SK-N-SH (cell line): ENCODE results near the gene RCBTB2. TPM values are rescaled to one million over a fixed set of nuclear protein-coding genes. Genes with fewer than 3 reads are reported as not detected.
"Not testable (repeated sequence)": the region's sequence is repeated elsewhere in the genome, so short reads cannot be mapped to it uniquely, and the experiment has no call there.

Source experiments
- CTCF ChIA-PET: fragments of 300-600, 350-600 bp; formaldehyde crosslinking; extraction: SDS; loops from one replicate; lab custom pipeline; 2021; lab: Yijun Ruan, JAX
- POLR2A ChIA-PET: fragments of 350-600 bp; sonication (Branson Sonifier 250); formaldehyde crosslinking; extraction: SDS; loops from one replicate; lab custom pipeline; 2020; ENCODE audit warnings: antibody characterized with exemption, inconsistent platforms; lab: Yijun Ruan, JAX
- DNase-seq: peaks from one replicate; pipeline ENCODE4 v3.0.0; 2012
- H2AFZ ChIP-seq: fragments of 200-600 bp; sonication (generic); 2 replicates; pipeline ENCODE4 v1.8.1; 2016; ENCODE audit warnings: antibody characterized with exemption, mild to moderate bottlenecking, low read depth
- H3F3A ChIP-seq: fragments of 200-600 bp; sonication (generic); replicated peaks from 2 replicates; pipeline ENCODE3; 2016; ENCODE audit warnings: antibody characterized with exemption, mild to moderate bottlenecking; ENCODE audit not compliant: insufficient read depth
- H3K27ac ChIP-seq, 2 experiments: fragments of 200-500 bp in 1 of 2; fragments of 200-600 bp in 1 of 2; sonication (Bioruptor generic) in 1 of 2; sonication (generic), shearing (Covaris generic) in 1 of 2; 2 replicates each; pipeline versions ENCODE4 v1.5.1 to v1.6.1; 2014 to 2016; ENCODE audit warnings: low read depth in 2 of 2, inconsistent platforms in 1 of 2, low read length in 1 of 2, mild to moderate bottlenecking in 1 of 2, mixed read lengths in 1 of 2
- H3K27me3 ChIP-seq: fragments of 200-600 bp; sonication (generic), shearing (Covaris generic); 2 replicates; pipeline ENCODE4 v1.6.1; 2016; ENCODE audit warnings: mixed run types; ENCODE audit not compliant: insufficient read depth
- H3K36me3 ChIP-seq, 2 experiments: fragments of 200-500 bp in 1 of 2; fragments of 200-600 bp in 1 of 2; sonication (Bioruptor generic) in 1 of 2; sonication (generic) in 1 of 2; replicated peaks in 1 of 2; 2 replicates each; pipeline versions ENCODE3 to v1.5.1; 2014 to 2016; ENCODE audit warnings: low read length in 1 of 2, mild to moderate bottlenecking in 1 of 2; ENCODE audit not compliant: insufficient read depth in 2 of 2, control insufficient read depth in 1 of 2
- H3K4me1 ChIP-seq, 2 experiments: fragments of 200-500 bp in 1 of 2; fragments of 200-600 bp in 1 of 2; sonication (Bioruptor generic) in 1 of 2; sonication (generic), shearing (Covaris generic) in 1 of 2; 2 replicates each; pipeline versions ENCODE4 v1.5.1 to v1.6.1; 2014 to 2016; ENCODE audit warnings: low read depth in 1 of 2, low read length in 1 of 2, mixed run types in 1 of 2; ENCODE audit not compliant: insufficient read depth in 2 of 2, control insufficient read depth in 1 of 2
- H3K4me2 ChIP-seq: fragments of 200-600 bp; sonication (generic), shearing (Covaris generic); 2 replicates; pipeline ENCODE4 v1.6.1; 2017; ENCODE audit warnings: mixed run types
- H3K4me3 ChIP-seq, 2 experiments: fragments of 200-500 bp in 1 of 2; fragments of 200-600 bp in 1 of 2; sonication (Bioruptor generic) in 1 of 2; sonication (generic), shearing (Covaris generic) in 1 of 2; 2 replicates each; pipeline versions ENCODE4 v1.5.1 to v1.8.1; 2014 to 2016; ENCODE audit warnings: low read depth in 2 of 2, inconsistent platforms in 1 of 2, low read length in 1 of 2, mild to moderate bottlenecking in 1 of 2, mixed read lengths in 1 of 2, moderate library complexity in 1 of 2
- H3K79me2 ChIP-seq: fragments of 200-600 bp; sonication (generic); 2 replicates; pipeline ENCODE4 v1.8.1; 2017; ENCODE audit warnings: mild to moderate bottlenecking; ENCODE audit not compliant: insufficient read depth
- H3K9ac ChIP-seq: fragments of 200-600 bp; sonication (generic); 2 replicates; pipeline ENCODE4 v1.6.1; 2017; ENCODE audit warnings: mixed run types
- H3K9me2 ChIP-seq: fragments of 200-600 bp; sonication (generic); 2 replicates; pipeline ENCODE4 v1.6.1; 2017; ENCODE audit warnings: mixed run types
- H3K9me3 ChIP-seq: fragments of 200-600 bp; sonication (generic); 2 replicates; pipeline ENCODE4 v1.6.1; 2017; ENCODE audit warnings: mixed run types, mild to moderate bottlenecking, moderate library complexity
- H4K20me1 ChIP-seq: fragments of 200-600 bp; sonication (generic); 2 replicates; pipeline ENCODE4 v1.6.1; 2017; ENCODE audit warnings: mild to moderate bottlenecking, mixed run types; ENCODE audit not compliant: insufficient read depth
- CHD2 ChIP-seq: fragments of 150-350 bp; IDR thresholded peaks from 2 replicates; pipeline ENCODE4 v1.6.1; 2018; ENCODE audit warnings: low read length; ENCODE audit not compliant: partially characterized antibody
- EP300 ChIP-seq, 2 experiments: IDR thresholded peaks; 2 replicates each; pipeline versions ENCODE4 v1.4.0 to v1.6.1; 2012; ENCODE audit warnings: borderline replicate concordance in 1 of 2, low read depth in 1 of 2, low read length in 1 of 2
- EZH2phosphoT487 ChIP-seq: fragments of 200-600 bp; sonication (generic); IDR thresholded peaks from 2 replicates; pipeline ENCODE4 v1.6.1; 2017; ENCODE audit warnings: low read depth, mixed run types, mild to moderate bottlenecking, antibody characterized with exemption, moderate library complexity, borderline replicate concordance
- FOSL2 ChIP-seq: IDR thresholded peaks from 2 replicates; pipeline ENCODE4 v1.4.0; 2012; ENCODE audit warnings: low read depth, mild to moderate bottlenecking, moderate library complexity, borderline replicate concordance
- FOXJ3 ChIP-seq: sonication (generic); formaldehyde crosslinking; IDR thresholded peaks from 2 replicates; pipeline ENCODE4 v1.5.1; 2020; ENCODE audit warnings: mild to moderate bottlenecking, missing genetic modification reagents
- FOXM1 ChIP-seq: IDR thresholded peaks from 2 replicates; pipeline ENCODE4 v1.4.0; 2012; ENCODE audit warnings: low read depth, mild to moderate bottlenecking
- GATA2 ChIP-seq: sonication (generic); formaldehyde crosslinking; IDR thresholded peaks from 2 replicates; pipeline ENCODE4 v1.5.0; 2020; ENCODE audit warnings: mild to moderate bottlenecking, missing genetic modification reagents
- MEF2A ChIP-seq: IDR thresholded peaks from 2 replicates; pipeline ENCODE4 v1.4.0; 2012; ENCODE audit warnings: low read depth, borderline replicate concordance
- MXI1 ChIP-seq: IDR thresholded peaks from 2 replicates; pipeline ENCODE4 v1.6.1; 2012; ENCODE audit warnings: mild to moderate bottlenecking, low read depth, low read length, improper control_type of control experiment
- NRF1 ChIP-seq: IDR thresholded peaks from 2 replicates; pipeline ENCODE4 v1.6.1; 2012; ENCODE audit warnings: low read depth, mild to moderate bottlenecking, low read length
- RAD21 ChIP-seq: IDR thresholded peaks from 2 replicates; pipeline ENCODE4 v1.6.1; 2012; ENCODE audit warnings: mild to moderate bottlenecking, low read length
- RCOR1 ChIP-seq: fragments of 150-350 bp; IDR thresholded peaks from 2 replicates; pipeline ENCODE4 v1.6.1; 2017; ENCODE audit warnings: antibody characterized with exemption, low read length
- RFX5 ChIP-seq: IDR thresholded peaks from 2 replicates; pipeline ENCODE4 v1.6.1; 2012; ENCODE audit warnings: mild to moderate bottlenecking, improper control_type of control experiment, low read length
- SIN3A ChIP-seq: IDR thresholded peaks from 2 replicates; pipeline ENCODE4 v1.6.1; 2012; ENCODE audit warnings: low read depth, mild to moderate bottlenecking, low read length, moderate library complexity, borderline replicate concordance
- SMC3 ChIP-seq: IDR thresholded peaks from 2 replicates; pipeline ENCODE4 v1.6.1; 2012; ENCODE audit warnings: low read depth, low read length, improper control_type of control experiment
- YY1 ChIP-seq: IDR thresholded peaks from 2 replicates; pipeline ENCODE4 v1.4.0; 2012; ENCODE audit warnings: low read depth, mild to moderate bottlenecking
- WGBS: methylation state at CpG from one replicate; pipeline ENCODE4 v1.1.6; 2017; ENCODE audit warnings: low lambda C conversion rate; 5-methylcytosine and 5-hydroxymethylcytosine counted together
- polyA plus RNA-seq, 3 experiments: library from polyadenylated mRNA; depleted of rRNA; stranded (reverse); fragments of >200 nt; gene quantifications; 2 replicates each; pipeline ENCODE4 v1.2.3, GENCODE V29; 2012
- TF ChIP-seq, protein P1 (sequence below): fragments of 150-350 bp; IDR thresholded peaks from 2 replicates; pipeline ENCODE4 v1.6.1; 2017; ENCODE audit warnings: antibody characterized with exemption, low read length, low read depth, borderline replicate concordance
- TF ChIP-seq, protein P2 (sequence below): fragments of 150-350 bp; IDR thresholded peaks from 2 replicates; pipeline ENCODE4 v1.6.1; 2016; ENCODE audit warnings: mild to moderate bottlenecking, low read depth, low read length
- TF ChIP-seq, protein P3 (sequence below): IDR thresholded peaks from 2 replicates; pipeline ENCODE4; 2012
- TF ChIP-seq, protein P4 (sequence below): IDR thresholded peaks from 2 replicates; pipeline ENCODE4 v1.6.1; 2012; ENCODE audit warnings: mild to moderate bottlenecking, low read depth, low read length, moderate library complexity

Gene RCBTB2
- polyA plus RNA-seq, 1 of the 3 experiments (the other 2 are of a cell fraction) = 2.8 TPM

DNA sequence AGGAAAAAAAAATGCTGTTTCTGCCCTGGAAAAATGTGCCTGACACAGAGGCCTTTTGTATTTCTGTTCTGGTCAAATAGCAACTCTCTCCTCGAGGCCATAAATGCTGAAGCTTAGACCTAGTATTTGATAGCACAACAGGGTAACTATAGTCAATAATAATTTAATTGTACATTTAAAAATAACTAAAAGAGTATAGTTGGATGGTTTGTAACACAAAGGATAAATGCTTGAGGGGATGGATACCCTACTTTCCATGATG is 47.0 kb upstream of the RCBTB2 start:
- 100% methylated on average over 1 of the region's 1 CpG for WGBS
- H3K9me2 ChIP-seq, H3K79me2 ChIP-seq, H3K27ac ChIP-seq, H3F3A ChIP-seq, DNase-seq, H3K36me3 ChIP-seq, H3K4me2 ChIP-seq, H3K27me3 ChIP-seq, H2AFZ ChIP-seq, POLR2A ChIA-PET, H3K9ac ChIP-seq, H4K20me1 ChIP-seq, H3K4me3 ChIP-seq, H3K4me1 ChIP-seq, H3K9me3 ChIP-seq: not testable (repeated sequence)
- CTCF ChIA-PET = interaction anchor here (0.6 to 5.3 kb wide), 39 partner anchors 9 to 541 kb away, joined by 3 to 40 read pairs (median 4); partner anchors contain the start of gene NUDT15

DNA sequence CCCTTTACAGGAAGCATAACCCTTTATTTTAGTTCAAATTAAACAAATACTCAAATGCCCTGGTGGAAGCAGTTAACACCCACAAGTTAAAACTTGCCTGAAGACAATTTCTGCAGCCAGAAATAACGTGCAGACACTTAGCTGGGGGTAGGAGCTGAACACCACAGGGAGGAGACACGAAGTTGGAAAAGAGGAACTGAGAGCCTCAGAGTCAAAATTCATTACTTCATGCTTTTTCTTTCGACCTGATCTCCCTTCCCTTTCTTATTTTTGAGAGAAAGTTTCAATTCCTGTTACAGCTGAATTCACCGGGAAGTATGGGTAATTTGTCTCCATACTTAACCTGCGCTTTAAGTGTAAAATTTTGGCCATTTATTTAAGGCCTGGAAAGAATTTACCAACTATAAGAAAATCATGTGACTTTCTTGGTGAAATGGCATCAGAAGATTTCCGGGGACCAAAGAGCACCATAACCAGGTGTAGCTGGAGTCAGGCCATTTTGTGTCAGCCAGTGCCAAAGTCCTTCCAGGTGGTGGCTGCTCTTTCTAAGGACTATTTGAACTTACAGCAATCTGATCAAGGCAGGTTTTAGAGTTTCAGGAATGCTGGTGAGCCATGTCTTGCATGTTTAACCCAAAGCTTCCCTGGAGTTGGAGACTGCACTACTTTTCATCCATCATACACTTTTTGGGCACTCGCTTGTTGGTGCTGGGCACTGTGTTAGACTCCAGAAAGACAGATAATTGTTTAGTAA is 46.5 kb upstream of the RCBTB2 start:
- CTCF ChIA-PET = interaction anchor here (0.6 to 5.3 kb wide), 40 partner anchors 8 to 541 kb away, joined by 3 to 40 read pairs (median 4); partner anchors contain the start of gene NUDT15
- TF ChIP-seq, protein P1, sequence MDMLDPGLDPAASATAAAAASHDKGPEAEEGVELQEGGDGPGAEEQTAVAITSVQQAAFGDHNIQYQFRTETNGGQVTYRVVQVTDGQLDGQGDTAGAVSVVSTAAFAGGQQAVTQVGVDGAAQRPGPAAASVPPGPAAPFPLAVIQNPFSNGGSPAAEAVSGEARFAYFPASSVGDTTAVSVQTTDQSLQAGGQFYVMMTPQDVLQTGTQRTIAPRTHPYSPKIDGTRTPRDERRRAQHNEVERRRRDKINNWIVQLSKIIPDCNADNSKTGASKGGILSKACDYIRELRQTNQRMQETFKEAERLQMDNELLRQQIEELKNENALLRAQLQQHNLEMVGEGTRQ = no peak
- TF ChIP-seq, protein P2, sequence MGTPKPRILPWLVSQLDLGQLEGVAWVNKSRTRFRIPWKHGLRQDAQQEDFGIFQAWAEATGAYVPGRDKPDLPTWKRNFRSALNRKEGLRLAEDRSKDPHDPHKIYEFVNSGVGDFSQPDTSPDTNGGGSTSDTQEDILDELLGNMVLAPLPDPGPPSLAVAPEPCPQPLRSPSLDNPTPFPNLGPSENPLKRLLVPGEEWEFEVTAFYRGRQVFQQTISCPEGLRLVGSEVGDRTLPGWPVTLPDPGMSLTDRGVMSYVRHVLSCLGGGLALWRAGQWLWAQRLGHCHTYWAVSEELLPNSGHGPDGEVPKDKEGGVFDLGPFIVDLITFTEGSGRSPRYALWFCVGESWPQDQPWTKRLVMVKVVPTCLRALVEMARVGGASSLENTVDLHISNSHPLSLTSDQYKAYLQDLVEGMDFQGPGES = no peak
- TF ChIP-seq EP300 (IDR thresholded peaks at IDR 0.05; ENCODE audit: borderline replicate concordance in 1 of 2, low read depth in 1 of 2, low read length in 1 of 2) = no peak
- TF ChIP-seq GATA2 = no peak
- TF ChIP-seq FOXJ3 (CRISPR knock-in tag) = no peak
- no peak for TF ChIP-seq YY1
- TF ChIP-seq NRF1 = no peak
- no peak for TF ChIP-seq RFX5
- no peak for TF ChIP-seq EZH2phosphoT487
- no peak for TF ChIP-seq SMC3
- no peak for TF ChIP-seq FOSL2
- TF ChIP-seq FOXM1 = no peak
- TF ChIP-seq, protein P3, sequence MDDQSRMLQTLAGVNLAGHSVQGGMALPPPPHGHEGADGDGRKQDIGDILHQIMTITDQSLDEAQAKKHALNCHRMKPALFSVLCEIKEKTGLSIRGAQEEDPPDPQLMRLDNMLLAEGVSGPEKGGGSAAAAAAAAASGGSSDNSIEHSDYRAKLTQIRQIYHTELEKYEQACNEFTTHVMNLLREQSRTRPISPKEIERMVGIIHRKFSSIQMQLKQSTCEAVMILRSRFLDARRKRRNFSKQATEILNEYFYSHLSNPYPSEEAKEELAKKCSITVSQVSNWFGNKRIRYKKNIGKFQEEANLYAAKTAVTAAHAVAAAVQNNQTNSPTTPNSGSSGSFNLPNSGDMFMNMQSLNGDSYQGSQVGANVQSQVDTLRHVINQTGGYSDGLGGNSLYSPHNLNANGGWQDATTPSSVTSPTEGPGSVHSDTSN = no peak
- no peak for TF ChIP-seq SIN3A
- TF ChIP-seq CHD2 = no peak
- TF ChIP-seq MXI1 = no peak
- TF ChIP-seq, protein P4, sequence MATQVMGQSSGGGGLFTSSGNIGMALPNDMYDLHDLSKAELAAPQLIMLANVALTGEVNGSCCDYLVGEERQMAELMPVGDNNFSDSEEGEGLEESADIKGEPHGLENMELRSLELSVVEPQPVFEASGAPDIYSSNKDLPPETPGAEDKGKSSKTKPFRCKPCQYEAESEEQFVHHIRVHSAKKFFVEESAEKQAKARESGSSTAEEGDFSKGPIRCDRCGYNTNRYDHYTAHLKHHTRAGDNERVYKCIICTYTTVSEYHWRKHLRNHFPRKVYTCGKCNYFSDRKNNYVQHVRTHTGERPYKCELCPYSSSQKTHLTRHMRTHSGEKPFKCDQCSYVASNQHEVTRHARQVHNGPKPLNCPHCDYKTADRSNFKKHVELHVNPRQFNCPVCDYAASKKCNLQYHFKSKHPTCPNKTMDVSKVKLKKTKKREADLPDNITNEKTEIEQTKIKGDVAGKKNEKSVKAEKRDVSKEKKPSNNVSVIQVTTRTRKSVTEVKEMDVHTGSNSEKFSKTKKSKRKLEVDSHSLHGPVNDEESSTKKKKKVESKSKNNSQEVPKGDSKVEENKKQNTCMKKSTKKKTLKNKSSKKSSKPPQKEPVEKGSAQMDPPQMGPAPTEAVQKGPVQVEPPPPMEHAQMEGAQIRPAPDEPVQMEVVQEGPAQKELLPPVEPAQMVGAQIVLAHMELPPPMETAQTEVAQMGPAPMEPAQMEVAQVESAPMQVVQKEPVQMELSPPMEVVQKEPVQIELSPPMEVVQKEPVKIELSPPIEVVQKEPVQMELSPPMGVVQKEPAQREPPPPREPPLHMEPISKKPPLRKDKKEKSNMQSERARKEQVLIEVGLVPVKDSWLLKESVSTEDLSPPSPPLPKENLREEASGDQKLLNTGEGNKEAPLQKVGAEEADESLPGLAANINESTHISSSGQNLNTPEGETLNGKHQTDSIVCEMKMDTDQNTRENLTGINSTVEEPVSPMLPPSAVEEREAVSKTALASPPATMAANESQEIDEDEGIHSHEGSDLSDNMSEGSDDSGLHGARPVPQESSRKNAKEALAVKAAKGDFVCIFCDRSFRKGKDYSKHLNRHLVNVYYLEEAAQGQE = no peak
- no peak for TF ChIP-seq MEF2A
- TF ChIP-seq RCOR1 = no peak
- TF ChIP-seq RAD21 = no peak
- TF ChIP-seq, all 33 proteins: peak for 0
- Histone ChIP-seq H3K4me2 (no peak overlapping the region), H3K79me2 (no peaks in the 10 kb centered on the region), H3K4me3 (no peak overlapping the region), H3F3A (no peaks in the 10 kb centered on the region), H3K27ac (no peak overlapping the region), H3K9me3 (no peaks in the 10 kb centered on the region), H4K20me1 (no peaks in the 10 kb centered on the region), H3K36me3 (no peaks in the 10 kb centered on the region), H3K4me1 (no peaks in the 10 kb centered on the region; a peak in 1 of 4 replicates), H3K27me3 (no peaks in the 10 kb centered on the region), H3K9me2 (no peaks in the 10 kb centered on the region), H2AFZ (0 out of 2 replicates have a peak overlapping the region, but pooled peaks have one; percentile 44), H3K9ac (no peak overlapping the region)
- DNase-seq = no peak
- WGBS = 81% methylated on average over 7 of the region's 7 CpGs
- POLR2A ChIA-PET = no interaction called here
